Epithelial cell of proximal tubule (primary cell): Measurements from ENCODE around the gene FIGNL2. TPM values are rescaled to one million over a fixed set of nuclear protein-coding genes. Genes with fewer than 3 reads are reported as not detected.
"Not testable (repeated sequence)": the region's sequence is repeated elsewhere in the genome, so short reads cannot be mapped to it uniquely, and the experiment has no call there.

Source experiments
- DNase-seq: peaks from one replicate; pipeline ENCODE4 v3.0.0-alpha.2; 2011; ENCODE audit warnings: low read depth
- H3K4me3 ChIP-seq: 2 replicates; pipeline ENCODE4 v1.5.1; 2011; ENCODE audit warnings: low read depth, mild to moderate bottlenecking, low read length
- CTCF ChIP-seq: conservative IDR thresholded peaks from 2 replicates; pipeline ENCODE4 v1.5.1; 2012; ENCODE audit warnings: low read depth, mild to moderate bottlenecking, low read length
- total RNA-seq: library from RNA; depleted of rRNA; stranded (reverse); fragments of >200 nt; gene quantifications from 2 replicates; pipeline ENCODE4 v1.2.3, GENCODE V29; 2015

The FIGNL2 gene
- total RNA-seq, 1 donor from 2014 or later = 3.7 TPM

GRCh38 chr12:51886021-51886710, 37.6 kb upstream of the FIGNL2 start:
- peak; percentile 83 for DNase-seq
- no peak overlapping the region for H3K4me3 ChIP-seq
- no peak for TF ChIP-seq CTCF

GRCh38 chr12:51885294-51886020, 36.9 kb upstream of the FIGNL2 start:
- H3K4me3 ChIP-seq, DNase-seq: not testable (repeated sequence)

- DNase-seq = peak; percentile 31
Observed at GRCh38 chr12:51884676-51885229, 36.2 kb upstream of the FIGNL2 start.

GRCh38 chr12:51883998-51884675, 35.6 kb upstream of the FIGNL2 start:
- no peak overlapping the region for H3K4me3 ChIP-seq
- TF ChIP-seq CTCF = no peak
- DNase-seq = no peak

More at GRCh38 chr12:51884676-51885229, 36.2 kb upstream of the FIGNL2 start:
- no peak for TF ChIP-seq CTCF
- no peak overlapping the region for H3K4me3 ChIP-seq

GRCh38 chr12:51883295-51883694, 34.8 kb upstream of the FIGNL2 start:
- H3K4me3 ChIP-seq = no peak overlapping the region
- no peak for TF ChIP-seq CTCF
- DNase-seq = no peak

GRCh38 chr12:51879102-51879501, 30.6 kb upstream of the FIGNL2 start:
- no peak for TF ChIP-seq CTCF
- H3K4me3 ChIP-seq = no peak overlapping the region
- DNase-seq = no peak

GRCh38 chr12:51874486-51874885, 26.0 kb upstream of the FIGNL2 start:
- no peak for DNase-seq
- TF ChIP-seq CTCF = no peak
- no peak overlapping the region for H3K4me3 ChIP-seq
